Measurements from ENCODE around the gene AKAP8L.
"Not testable (repeated sequence)": the region's sequence is repeated elsewhere in the genome, so short reads cannot be mapped to it uniquely, and the experiment has no call there.

AKAP8L gene

GRCh38 chr19:15365264-15365663 lies 53.5 kb downstream of the AKAP8L start:
- H3K9me3 ChIP-seq: no peaks in the 10 kb centered on the region
- H3K4me1 ChIP-seq (ENCODE audit: control insufficient read depth in 1 of 2, insufficient read depth in 1 of 2, low read depth in 1 of 2, low read length in 1 of 2): no peaks in the 10 kb centered on the region
- TF ChIP-seq CTCF (IDR thresholded peaks at IDR 0.05): no peak
- H3K36me3 ChIP-seq: peaks cover 84% of the 10 kb centered on the region
- H3K4me3 ChIP-seq (ENCODE audit: low read depth in 1 of 2, low read length in 1 of 2): no peak overlapping the region
- no peaks in the 10 kb centered on the region for H3K27me3 ChIP-seq
- no peak overlapping the region for H3K27ac ChIP-seq

GRCh38 chr19:15363791-15364190 lies 55.0 kb downstream of the AKAP8L start:
- H3K36me3 ChIP-seq: peaks cover 84% of the 10 kb centered on the region
- H3K4me3 ChIP-seq (ENCODE audit: low read depth in 1 of 2, low read length in 1 of 2); H3K4me1 ChIP-seq (ENCODE audit: control insufficient read depth in 1 of 2, insufficient read depth in 1 of 2, low read depth in 1 of 2, low read length in 1 of 2); H3K9me3 ChIP-seq; H3K27me3 ChIP-seq; H3K27ac ChIP-seq: not testable (repeated sequence)

GRCh38 chr19:15363048-15363447 lies 55.7 kb downstream of the AKAP8L start:
- not testable (repeated sequence) for H3K27me3 ChIP-seq; H3K27ac ChIP-seq; H3K9me3 ChIP-seq; H3K4me3 ChIP-seq (ENCODE audit: low read depth in 1 of 2, low read length in 1 of 2); H3K4me1 ChIP-seq (ENCODE audit: control insufficient read depth in 1 of 2, insufficient read depth in 1 of 2, low read depth in 1 of 2, low read length in 1 of 2)
- peaks cover 84% of the 10 kb centered on the region for H3K36me3 ChIP-seq

GRCh38 chr19:15360015-15360414 lies 58.8 kb downstream of the AKAP8L start:
- H3K9me3 ChIP-seq; H3K27me3 ChIP-seq; H3K4me3 ChIP-seq (ENCODE audit: low read depth in 1 of 2, low read length in 1 of 2); H3K4me1 ChIP-seq (ENCODE audit: control insufficient read depth in 1 of 2, insufficient read depth in 1 of 2, low read depth in 1 of 2, low read length in 1 of 2): not testable (repeated sequence)
- H3K36me3 ChIP-seq: peaks cover 82% of the 10 kb centered on the region
- peak overlapping the region; percentile 2 for H3K27ac ChIP-seq

GRCh38 chr19:15358918-15359317 lies 59.9 kb downstream of the AKAP8L start:
- no peaks in the 10 kb centered on the region for H3K9me3 ChIP-seq
- no peaks in the 10 kb centered on the region for H3K4me1 ChIP-seq (ENCODE audit: control insufficient read depth in 1 of 2, insufficient read depth in 1 of 2, low read depth in 1 of 2, low read length in 1 of 2)
- no peak overlapping the region for H3K4me3 ChIP-seq (ENCODE audit: low read depth in 1 of 2, low read length in 1 of 2)
- TF ChIP-seq CTCF (IDR thresholded peaks at IDR 0.05): no peak
- H3K36me3 ChIP-seq: peaks cover 85% of the 10 kb centered on the region
- H3K27ac ChIP-seq: no peak overlapping the region
- H3K27me3 ChIP-seq: no peaks in the 10 kb centered on the region

GRCh38 chr19:15357906-15358305 lies 60.9 kb downstream of the AKAP8L start:
- no peak overlapping the region for H3K4me3 ChIP-seq (ENCODE audit: low read depth in 1 of 2, low read length in 1 of 2)
- H3K9me3 ChIP-seq: no peaks in the 10 kb centered on the region
- TF ChIP-seq CTCF (IDR thresholded peaks at IDR 0.05): no peak
- H3K27me3 ChIP-seq: no peaks in the 10 kb centered on the region
- H3K4me1 ChIP-seq (ENCODE audit: control insufficient read depth in 1 of 2, insufficient read depth in 1 of 2, low read depth in 1 of 2, low read length in 1 of 2): no peaks in the 10 kb centered on the region
- H3K27ac ChIP-seq: no peak overlapping the region
- H3K36me3 ChIP-seq: peaks cover 89% of the 10 kb centered on the region

- no peaks in the 10 kb centered on the region for H3K4me1 ChIP-seq (ENCODE audit: control insufficient read depth in 1 of 2, insufficient read depth in 1 of 2, low read depth in 1 of 2, low read length in 1 of 2)
- no peak overlapping the region for H3K4me3 ChIP-seq (ENCODE audit: low read depth in 1 of 2, low read length in 1 of 2)
- H3K27ac ChIP-seq: no peak overlapping the region
- no peaks in the 10 kb centered on the region for H3K9me3 ChIP-seq
- H3K27me3 ChIP-seq: no peaks in the 10 kb centered on the region
- no peak for TF ChIP-seq CTCF (IDR thresholded peaks at IDR 0.05)
- peaks cover 73% of the 10 kb centered on the region for H3K36me3 ChIP-seq
Observed at GRCh38 chr19:15354566-15355296, 64.1 kb downstream of the AKAP8L start.

Data from neutrophil (primary cell).